ENCODE results near the gene CANX. TPM values are rescaled to one million over a fixed set of nuclear protein-coding genes. Genes with fewer than 3 reads are reported as not detected.
A peak's percentile ranks its signal among the peaks of the same experiment; 100 is the strongest.

CANX gene
- polyA plus RNA-seq, 2 of the 4 experiments (the other 2 are of a cell fraction): 433 to 1,000 TPM

GRCh38 chr5:179696603-179697002 lies 2.2 kb upstream of the CANX start:
- ATAC-seq (no peak), FAIRE-seq (no peak), DNase-seq (ENCODE audit: low read depth in 1 of 2, low spot score in 1 of 2) (no peak)
- POLR2A ChIA-PET: interaction anchor here (1.8 kb wide), 1 partner anchor 73 kb away, joined by 13 read pairs; the partner anchor contains the start of gene HNRNPH1
- TF ChIP-seq FOSB (CRISPR knock-in tag; IDR thresholded peaks at IDR 0.05): no peak
- no peak for TF ChIP-seq ZFP36 (IDR thresholded peaks at IDR 0.05; ENCODE audit: borderline replicate concordance, partially characterized antibody)
- TF ChIP-seq NR3C1 (IDR thresholded peaks at IDR 0.05): no peak
- TF ChIP-seq NPAS2 (CRISPR knock-in tag; IDR thresholded peaks at IDR 0.05; ENCODE audit: borderline replicate concordance): no peak
- no peak for TF ChIP-seq E2F6 (IDR thresholded peaks at IDR 0.05; ENCODE audit: borderline replicate concordance, low read depth)
- TF ChIP-seq CTCF (IDR thresholded peaks at IDR 0.05): no peak
- no peak for TF ChIP-seq CBX2 (IDR thresholded peaks at IDR 0.05; ENCODE audit: borderline replicate concordance, low read depth)
- TF ChIP-seq USF2 (IDR thresholded peaks at IDR 0.05): no peak
- H3K9me3 ChIP-seq: no peaks in the 10 kb centered on the region
- CTCF ChIA-PET: interaction anchor here (0.6 to 0.9 kb wide), 2 partner anchors 17 to 20 kb away, joined by 3 read pairs; no protein-coding TSS in a partner anchor
- H3K27ac ChIP-seq: no peak overlapping the region
- H3K4me1 ChIP-seq: peaks cover 12% of the 10 kb centered on the region; the same call in 1 of the 3 replicates
- H3K4me3 ChIP-seq: no peak overlapping the region
- 96% methylated on average over 3 of the region's 3 CpGs for WGBS (ENCODE audit: missing lambda C conversion rate)
- peak overlapping the region; percentile 5; the same call in 1 of the 3 replicates for H3K4me2 ChIP-seq

GRCh38 chr5:179697108-179697507 lies 1.7 kb upstream of the CANX start:
- FAIRE-seq (no peak), ATAC-seq (no peak), DNase-seq (ENCODE audit: low read depth in 1 of 2, low spot score in 1 of 2) (no peak)
- no peak overlapping the region; the same call in 2 of the 3 replicates for H3K4me3 ChIP-seq
- WGBS (ENCODE audit: missing lambda C conversion rate): 95% methylated on average over 2 of the region's 2 CpGs
- peak overlapping the region; percentile 76 for H3K4me2 ChIP-seq
- H3K27ac ChIP-seq: peak overlapping the region; percentile 95 to 97
- TF ChIP-seq, protein P1, sequence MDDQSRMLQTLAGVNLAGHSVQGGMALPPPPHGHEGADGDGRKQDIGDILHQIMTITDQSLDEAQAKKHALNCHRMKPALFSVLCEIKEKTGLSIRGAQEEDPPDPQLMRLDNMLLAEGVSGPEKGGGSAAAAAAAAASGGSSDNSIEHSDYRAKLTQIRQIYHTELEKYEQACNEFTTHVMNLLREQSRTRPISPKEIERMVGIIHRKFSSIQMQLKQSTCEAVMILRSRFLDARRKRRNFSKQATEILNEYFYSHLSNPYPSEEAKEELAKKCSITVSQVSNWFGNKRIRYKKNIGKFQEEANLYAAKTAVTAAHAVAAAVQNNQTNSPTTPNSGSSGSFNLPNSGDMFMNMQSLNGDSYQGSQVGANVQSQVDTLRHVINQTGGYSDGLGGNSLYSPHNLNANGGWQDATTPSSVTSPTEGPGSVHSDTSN (IDR thresholded peaks at IDR 0.05): no peak
- TF ChIP-seq ZFP36 (IDR thresholded peaks at IDR 0.05; ENCODE audit: borderline replicate concordance, partially characterized antibody): no peak
- TF ChIP-seq ZSCAN20 (CRISPR knock-in tag; IDR thresholded peaks at IDR 0.05): no peak
- no peak for TF ChIP-seq NR3C1 (IDR thresholded peaks at IDR 0.05)
- TF ChIP-seq ATOH8 (CRISPR knock-in tag; IDR thresholded peaks at IDR 0.05; ENCODE audit: low read depth): no peak
- TF ChIP-seq KDM5A (IDR thresholded peaks at IDR 0.05): no peak
- no peak for TF ChIP-seq CHD4 (IDR thresholded peaks at IDR 0.05; ENCODE audit: borderline replicate concordance)
- TF ChIP-seq HOXB5 (CRISPR knock-in tag; IDR thresholded peaks at IDR 0.05): no peak
- TF ChIP-seq HEYL (CRISPR knock-in tag; IDR thresholded peaks at IDR 0.05): no peak
- TF ChIP-seq TFCP2L1 (CRISPR knock-in tag; IDR thresholded peaks at IDR 0.05): no peak
- no peak for TF ChIP-seq PHF8 (IDR thresholded peaks at IDR 0.05; ENCODE audit: borderline replicate concordance, low read depth)
- no peak for TF ChIP-seq NFE2L2 (conservative IDR thresholded peaks at IDR 0.05; ENCODE audit: low read length)
- no peak for TF ChIP-seq SREBF2 (IDR thresholded peaks at IDR 0.05)
- ChIA-PET POLR2A (interaction anchor here (0.9 to 1.8 kb wide), 2 partner anchors 69 to 74 kb away, joined by 3 to 13 read pairs; partner anchors contain the start of gene HNRNPH1), CTCF (interaction anchor here (0.6 kb wide), 1 partner anchor 21 kb away, joined by 3 read pairs; no protein-coding TSS in a partner anchor)
- H3K4me1 ChIP-seq: peaks cover 12% of the 10 kb centered on the region; the same call in 1 of the 3 replicates
- no peaks in the 10 kb centered on the region for H3K9me3 ChIP-seq
